Measurements from ENCODE around the gene RAB36.

DNA sequence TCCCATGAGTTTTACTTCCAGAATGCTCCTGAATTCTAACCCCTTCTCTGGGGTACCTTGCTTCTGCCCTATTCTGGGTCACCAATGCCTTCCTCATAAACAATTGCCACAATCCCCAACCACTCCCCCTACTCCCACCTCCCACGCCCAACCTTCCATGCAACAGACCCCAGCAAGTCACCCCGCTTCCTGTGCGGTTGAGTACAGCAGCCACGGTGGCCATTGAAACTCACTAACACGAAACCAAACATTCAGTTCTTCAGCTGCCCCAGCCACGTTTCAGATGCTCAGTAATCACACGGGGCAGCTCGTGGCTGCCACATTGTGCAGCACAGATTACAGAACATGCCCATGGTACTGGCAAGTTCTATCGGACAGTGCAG is 31.4 kb downstream of the RAB36 start:
- TF ChIP-seq CBX3 (IDR thresholded peaks at IDR 0.05; ENCODE audit: borderline replicate concordance in 1 of 2, low read length in 2 of 2) (no peak), MYC (IDR thresholded peaks at IDR 0.05; ENCODE audit: low read depth, low read length) (no peak), MYC (CRISPR knock-in tag; IDR thresholded peaks at IDR 0.05; ENCODE audit: borderline replicate concordance, low read depth) (no peak), RAD21 (CRISPR knock-in tag; conservative IDR thresholded peaks at IDR 0.05 in 1 of 2, IDR thresholded peaks at IDR 0.05 in 1 of 2) (no peak), NFATC3 (IDR thresholded peaks at IDR 0.05) (no peak), RFX1 (IDR thresholded peaks at IDR 0.05) (no peak), ZNF707 (CRISPR knock-in tag; conservative IDR thresholded peaks at IDR 0.05) (no peak), NFYB (IDR thresholded peaks at IDR 0.05; ENCODE audit: extremely low read depth, insufficient read length) (no peak)

All from K562 (cell line).